Activated naive CD8-positive, alpha-beta T cell (primary cell): ENCODE measurements around the gene KCNN3.

Source experiments
- H3K27ac Mint-ChIP-seq: one replicate; pipeline ENCODE4 v1.8.0; 2021; ENCODE audit warnings: mixed read lengths
- H3K27me3 Mint-ChIP-seq: one replicate; pipeline ENCODE4 v1.8.0; 2021; ENCODE audit warnings: mixed read lengths
- H3K36me3 Mint-ChIP-seq: one replicate; pipeline ENCODE4 v1.8.0; 2021; ENCODE audit warnings: mixed read lengths
- H3K4me1 Mint-ChIP-seq: one replicate; pipeline ENCODE4 v1.8.0; 2021; ENCODE audit warnings: low read depth, mixed read lengths
- H3K4me3 Mint-ChIP-seq: one replicate; pipeline ENCODE4 v1.8.0; 2021; ENCODE audit warnings: mild to moderate bottlenecking, mixed read lengths
- H3K9me3 Mint-ChIP-seq: one replicate; pipeline ENCODE4 v1.8.0; 2021; ENCODE audit warnings: low read depth, mixed read lengths

The KCNN3 gene

GRCh38 chr1:154793685-154794084, 76.4 kb downstream of the KCNN3 start:
- Mint-ChIP-seq H3K36me3 (no peaks in the 10 kb centered on the region), H3K9me3 (no peaks in the 10 kb centered on the region), H3K27me3 (no peaks in the 10 kb centered on the region), H3K27ac (no peak overlapping the region), H3K4me3 (no peak overlapping the region), H3K4me1 (peaks cover 34% of the 10 kb centered on the region)

- no peak overlapping the region for H3K4me3 Mint-ChIP-seq
- H3K27ac Mint-ChIP-seq: no peak overlapping the region
- H3K4me1 Mint-ChIP-seq: peaks cover 36% of the 10 kb centered on the region
- no peaks in the 10 kb centered on the region for H3K27me3 Mint-ChIP-seq
- H3K9me3 Mint-ChIP-seq: no peaks in the 10 kb centered on the region
- no peaks in the 10 kb centered on the region for H3K36me3 Mint-ChIP-seq
Measured at GRCh38 chr1:154792899-154793298, 77.2 kb downstream of the KCNN3 start.

- Mint-ChIP-seq H3K27ac (peak overlapping the region; percentile 80), H3K4me3 (peak overlapping the region; percentile 78), H3K4me1 (peaks cover 37% of the 10 kb centered on the region), H3K9me3 (no peaks in the 10 kb centered on the region), H3K36me3 (no peaks in the 10 kb centered on the region), H3K27me3 (no peaks in the 10 kb centered on the region)
Measured at GRCh38 chr1:154791292-154792166, 78.6 kb downstream of the KCNN3 start.

- H3K9me3 Mint-ChIP-seq: no peaks in the 10 kb centered on the region
- no peaks in the 10 kb centered on the region for H3K27me3 Mint-ChIP-seq
- H3K36me3 Mint-ChIP-seq: no peaks in the 10 kb centered on the region
- H3K4me1 Mint-ChIP-seq: peaks cover 61% of the 10 kb centered on the region
- peak overlapping the region; percentile 17 for H3K27ac Mint-ChIP-seq
- no peak overlapping the region for H3K4me3 Mint-ChIP-seq
Measured at GRCh38 chr1:154788886-154789285, 81.2 kb downstream of the KCNN3 start.

- Mint-ChIP-seq H3K27me3 (no peaks in the 10 kb centered on the region), H3K9me3 (no peaks in the 10 kb centered on the region), H3K4me3 (no peak overlapping the region), H3K27ac (no peak overlapping the region), H3K36me3 (no peaks in the 10 kb centered on the region), H3K4me1 (peaks cover 65% of the 10 kb centered on the region)
Measured at GRCh38 chr1:154788110-154788870, 81.8 kb downstream of the KCNN3 start.

GRCh38 chr1:154786804-154787570, 83.1 kb downstream of the KCNN3 start:
- H3K27ac Mint-ChIP-seq: peak overlapping the region; percentile 96
- no peak overlapping the region for H3K4me3 Mint-ChIP-seq
- H3K4me1 Mint-ChIP-seq: peaks cover 56% of the 10 kb centered on the region
- H3K36me3 Mint-ChIP-seq: no peaks in the 10 kb centered on the region
- H3K9me3 Mint-ChIP-seq: no peaks in the 10 kb centered on the region
- no peaks in the 10 kb centered on the region for H3K27me3 Mint-ChIP-seq

- no peaks in the 10 kb centered on the region for H3K9me3 Mint-ChIP-seq
- H3K4me3 Mint-ChIP-seq: peak overlapping the region; percentile 64
- H3K4me1 Mint-ChIP-seq: peaks cover 39% of the 10 kb centered on the region
- peak overlapping the region; percentile 96 for H3K27ac Mint-ChIP-seq
- H3K36me3 Mint-ChIP-seq: no peaks in the 10 kb centered on the region
- H3K27me3 Mint-ChIP-seq: no peaks in the 10 kb centered on the region
Measured at GRCh38 chr1:154784924-154785531, 85.1 kb downstream of the KCNN3 start.

- peaks cover 38% of the 10 kb centered on the region for H3K4me1 Mint-ChIP-seq
- no peaks in the 10 kb centered on the region for H3K36me3 Mint-ChIP-seq
- H3K4me3 Mint-ChIP-seq: no peak overlapping the region
- H3K9me3 Mint-ChIP-seq: no peaks in the 10 kb centered on the region
- H3K27me3 Mint-ChIP-seq: no peaks in the 10 kb centered on the region
- H3K27ac Mint-ChIP-seq: peak overlapping the region; percentile 96
Measured at GRCh38 chr1:154784416-154784815, 85.7 kb downstream of the KCNN3 start.

GRCh38 chr1:154783976-154784375, 86.1 kb downstream of the KCNN3 start:
- Mint-ChIP-seq H3K36me3 (no peaks in the 10 kb centered on the region), H3K27me3 (no peaks in the 10 kb centered on the region), H3K27ac (peak overlapping the region; percentile 96), H3K9me3 (no peaks in the 10 kb centered on the region), H3K4me1 (peaks cover 38% of the 10 kb centered on the region), H3K4me3 (no peak overlapping the region)

- no peak overlapping the region for H3K4me3 Mint-ChIP-seq
- H3K27me3 Mint-ChIP-seq: no peaks in the 10 kb centered on the region
- H3K9me3 Mint-ChIP-seq: no peaks in the 10 kb centered on the region
- peaks cover 31% of the 10 kb centered on the region for H3K4me1 Mint-ChIP-seq
- no peaks in the 10 kb centered on the region for H3K36me3 Mint-ChIP-seq
- no peak overlapping the region for H3K27ac Mint-ChIP-seq
Measured at GRCh38 chr1:154780541-154780940, 89.5 kb downstream of the KCNN3 start.

- no peak overlapping the region for H3K27ac Mint-ChIP-seq
Measured at GRCh38 chr1:154779551-154780189, 90.4 kb downstream of the KCNN3 start.

GRCh38 chr1:154778944-154779343, 91.1 kb downstream of the KCNN3 start:
- Mint-ChIP-seq H3K27me3 (no peaks in the 10 kb centered on the region), H3K4me3 (no peak overlapping the region), H3K27ac (no peak overlapping the region), H3K9me3 (no peaks in the 10 kb centered on the region), H3K36me3 (no peaks in the 10 kb centered on the region), H3K4me1 (peaks cover 16% of the 10 kb centered on the region)

More at GRCh38 chr1:154779551-154780189, 90.4 kb downstream of the KCNN3 start:
- Mint-ChIP-seq H3K36me3 (no peaks in the 10 kb centered on the region), H3K4me1 (peaks cover 23% of the 10 kb centered on the region), H3K4me3 (no peak overlapping the region), H3K27me3 (no peaks in the 10 kb centered on the region), H3K9me3 (no peaks in the 10 kb centered on the region)

- Mint-ChIP-seq H3K4me1 (peaks cover 9% of the 10 kb centered on the region), H3K9me3 (no peaks in the 10 kb centered on the region), H3K27ac (no peak overlapping the region)
Measured at GRCh38 chr1:154778275-154778674, 91.8 kb downstream of the KCNN3 start.

GRCh38 chr1:154777781-154778180, 92.3 kb downstream of the KCNN3 start:
- Mint-ChIP-seq H3K27me3 (no peaks in the 10 kb centered on the region), H3K4me1 (peaks cover 11% of the 10 kb centered on the region), H3K27ac (no peak overlapping the region), H3K9me3 (no peaks in the 10 kb centered on the region), H3K4me3 (no peak overlapping the region), H3K36me3 (no peaks in the 10 kb centered on the region)

More at GRCh38 chr1:154778275-154778674, 91.8 kb downstream of the KCNN3 start:
- no peaks in the 10 kb centered on the region for H3K36me3 Mint-ChIP-seq
- H3K4me3 Mint-ChIP-seq: no peak overlapping the region
- no peaks in the 10 kb centered on the region for H3K27me3 Mint-ChIP-seq
